ENCODE data around the gene DEAF1. TPM values are rescaled to one million over a fixed set of nuclear protein-coding genes. Genes with fewer than 3 reads are reported as not detected.
"Not testable (repeated sequence)": the region's sequence is repeated elsewhere in the genome, so short reads cannot be mapped to it uniquely, and the experiment has no call there.

DEAF1 gene
- polyA plus RNA-seq: 10 to 100 TPM; 18.3 to 28.0 (median 18.8) TPM

GRCh38 chr11:694563-695287, at the start of gene DEAF1:
Gene DEAF1 (minus strand): TSS chr11:695222. CDS start chr11:695047, 175 bp downstream.
- 1 to 4% (median 3%) methylated on average over 57 to 103 of the region's 103 CpGs for WGBS, 3 donors
- peak within 1 kb of the TSS; percentile 87 for H3K27ac ChIP-seq (ENCODE audit: low read depth, low read length)

- WGBS, 3 donors: 84 to 99% (median 95%) methylated on average over 4 of the region's 4 CpGs
- no peak overlapping the region for H3K27ac ChIP-seq (ENCODE audit: low read depth, low read length)
Measured at GRCh38 chr11:742571-743201, 47.7 kb upstream of the DEAF1 start.

- H3K27ac ChIP-seq (ENCODE audit: low read depth, low read length): no peak overlapping the region
- WGBS, 3 donors: 90 to 93% (median 92%) methylated on average over 3 of the region's 3 CpGs
Measured at GRCh38 chr11:742156-742546, 47.1 kb upstream of the DEAF1 start.

- WGBS, 3 donors: 27 to 54% (median 38%) methylated on average over 10 of the region's 10 CpGs
- H3K27ac ChIP-seq (ENCODE audit: low read depth, low read length): not testable (repeated sequence)
Measured at GRCh38 chr11:737899-738298, 42.9 kb upstream of the DEAF1 start.

- no peak overlapping the region for H3K27ac ChIP-seq (ENCODE audit: low read depth, low read length)
- WGBS, 3 donors: 23 to 48% (median 29%) methylated on average over 11 of the region's 11 CpGs
Measured at GRCh38 chr11:737366-737765, 42.3 kb upstream of the DEAF1 start.

- not testable (repeated sequence) for H3K27ac ChIP-seq (ENCODE audit: low read depth, low read length)
- WGBS, 3 donors: 95 to 96% (median 96%) methylated on average over 19 to 26 of the region's 26 CpGs
Measured at GRCh38 chr11:734541-734940, 39.5 kb upstream of the DEAF1 start.

GRCh38 chr11:733072-733471, 38.0 kb upstream of the DEAF1 start:
- no peak overlapping the region for H3K27ac ChIP-seq (ENCODE audit: low read depth, low read length)
- 72 to 78% (median 75%) methylated on average over 20 of the region's 20 CpGs for WGBS, 3 donors

- H3K27ac ChIP-seq (ENCODE audit: low read depth, low read length): no peak overlapping the region
- 38 to 43% (median 41%) methylated on average over 16 to 17 of the region's 17 CpGs for WGBS, 3 donors
Measured at GRCh38 chr11:729492-730074, 34.6 kb upstream of the DEAF1 start.

GRCh38 chr11:728901-729491, 34.0 kb upstream of the DEAF1 start:
- no peak overlapping the region for H3K27ac ChIP-seq (ENCODE audit: low read depth, low read length)
- WGBS, 3 donors: 60 to 68% (median 66%) methylated on average over 11 to 15 of the region's 15 CpGs

- no peak overlapping the region for H3K27ac ChIP-seq (ENCODE audit: low read depth, low read length)
- 27 to 32% (median 31%) methylated on average over 27 to 31 of the region's 31 CpGs for WGBS, 3 donors
Measured at GRCh38 chr11:727859-728748, 33.1 kb upstream of the DEAF1 start.

- H3K27ac ChIP-seq (ENCODE audit: low read depth, low read length): no peak overlapping the region
- WGBS, 3 donors: 84 to 85% (median 84%) methylated on average over 12 of the region's 12 CpGs
Measured at GRCh38 chr11:727281-727701, 32.3 kb upstream of the DEAF1 start.

GRCh38 chr11:726278-727220, 31.5 kb upstream of the DEAF1 start:
- 12 to 18% (median 15%) methylated on average over 52 to 61 of the region's 61 CpGs for whole genome bisulfite sequencing, 3 donors
- H3K27ac ChIP-seq (ENCODE audit: low read depth, low read length): no peak overlapping the region

GRCh38 chr11:725624-726202, 30.7 kb upstream of the DEAF1 start:
- no peak overlapping the region for H3K27ac ChIP-seq (ENCODE audit: low read depth, low read length)
- WGBS, 3 donors: 9 to 13% (median 12%) methylated on average over 33 to 53 of the region's 53 CpGs

GRCh38 chr11:724778-725386, 29.9 kb upstream of the DEAF1 start:
- H3K27ac ChIP-seq (ENCODE audit: low read depth, low read length): no peak overlapping the region
- 72 to 84% (median 79%) methylated on average over 17 to 18 of the region's 18 CpGs for WGBS, 3 donors

- no peak overlapping the region for H3K27ac ChIP-seq (ENCODE audit: low read depth, low read length)
- 78 to 87% (median 78%) methylated on average over 19 of the region's 19 CpGs for WGBS, 3 donors
Measured at GRCh38 chr11:724049-724777, 29.2 kb upstream of the DEAF1 start.
